ENCODE results near the gene AFDN.

AFDN gene

GRCh38 chr6:167937948-167938911 is 111.5 kb downstream of the AFDN start:
- TF ChIP-seq, protein P1, sequence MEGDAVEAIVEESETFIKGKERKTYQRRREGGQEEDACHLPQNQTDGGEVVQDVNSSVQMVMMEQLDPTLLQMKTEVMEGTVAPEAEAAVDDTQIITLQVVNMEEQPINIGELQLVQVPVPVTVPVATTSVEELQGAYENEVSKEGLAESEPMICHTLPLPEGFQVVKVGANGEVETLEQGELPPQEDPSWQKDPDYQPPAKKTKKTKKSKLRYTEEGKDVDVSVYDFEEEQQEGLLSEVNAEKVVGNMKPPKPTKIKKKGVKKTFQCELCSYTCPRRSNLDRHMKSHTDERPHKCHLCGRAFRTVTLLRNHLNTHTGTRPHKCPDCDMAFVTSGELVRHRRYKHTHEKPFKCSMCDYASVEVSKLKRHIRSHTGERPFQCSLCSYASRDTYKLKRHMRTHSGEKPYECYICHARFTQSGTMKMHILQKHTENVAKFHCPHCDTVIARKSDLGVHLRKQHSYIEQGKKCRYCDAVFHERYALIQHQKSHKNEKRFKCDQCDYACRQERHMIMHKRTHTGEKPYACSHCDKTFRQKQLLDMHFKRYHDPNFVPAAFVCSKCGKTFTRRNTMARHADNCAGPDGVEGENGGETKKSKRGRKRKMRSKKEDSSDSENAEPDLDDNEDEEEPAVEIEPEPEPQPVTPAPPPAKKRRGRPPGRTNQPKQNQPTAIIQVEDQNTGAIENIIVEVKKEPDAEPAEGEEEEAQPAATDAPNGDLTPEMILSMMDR (conservative IDR thresholded peaks at IDR 0.05; ENCODE audit: control insufficient read depth, insufficient read depth, low read depth, low read length), result no peak
- no peak overlapping the region for H3K4me3 ChIP-seq (ENCODE audit: control insufficient read depth, low read depth, low read length)
- DNase-seq (ENCODE audit: low read depth), result no peak

- TF ChIP-seq, protein P1 (conservative IDR thresholded peaks at IDR 0.05; ENCODE audit: control insufficient read depth, insufficient read depth, low read depth, low read length), result no peak
- H3K4me3 ChIP-seq (ENCODE audit: control insufficient read depth, low read depth, low read length), result no peak overlapping the region
- DNase-seq (ENCODE audit: low read depth), result no peak
These were observed 115.1 kb downstream of the AFDN start for GRCh38 chr6:167941822-167942221.

- H3K4me3 ChIP-seq (ENCODE audit: control insufficient read depth, low read depth, low read length), result no peak overlapping the region
- no peak for DNase-seq (ENCODE audit: low read depth)
- TF ChIP-seq, protein P1 (conservative IDR thresholded peaks at IDR 0.05; ENCODE audit: control insufficient read depth, insufficient read depth, low read depth, low read length), result no peak
These were observed 117.4 kb downstream of the AFDN start for GRCh38 chr6:167944130-167944529.

DNA sequence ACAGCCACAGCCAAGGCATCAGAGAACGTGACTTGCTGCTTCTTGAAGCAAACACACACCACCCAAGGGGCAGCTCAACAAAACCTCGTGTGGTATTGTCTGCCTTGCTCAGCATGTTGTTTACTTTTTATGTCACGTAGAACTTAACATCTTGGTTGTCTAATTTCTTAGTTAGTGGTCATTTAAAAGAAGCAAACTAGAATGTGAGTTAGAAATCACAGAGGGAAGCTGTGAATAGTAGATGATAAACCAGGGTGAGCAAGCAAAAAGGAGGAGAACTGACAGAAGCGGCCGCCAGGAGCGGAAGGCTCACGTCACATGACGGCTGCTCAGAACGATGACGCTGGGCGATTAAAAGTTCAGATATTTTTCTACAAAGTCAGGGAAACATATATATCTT is 119.3 kb downstream of the AFDN start:
- DNase-seq (ENCODE audit: low read depth), result no peak
- no peak overlapping the region for H3K4me3 ChIP-seq (ENCODE audit: control insufficient read depth, low read depth, low read length)
- TF ChIP-seq, protein P1 (conservative IDR thresholded peaks at IDR 0.05; ENCODE audit: control insufficient read depth, insufficient read depth, low read depth, low read length), result no peak

DNA sequence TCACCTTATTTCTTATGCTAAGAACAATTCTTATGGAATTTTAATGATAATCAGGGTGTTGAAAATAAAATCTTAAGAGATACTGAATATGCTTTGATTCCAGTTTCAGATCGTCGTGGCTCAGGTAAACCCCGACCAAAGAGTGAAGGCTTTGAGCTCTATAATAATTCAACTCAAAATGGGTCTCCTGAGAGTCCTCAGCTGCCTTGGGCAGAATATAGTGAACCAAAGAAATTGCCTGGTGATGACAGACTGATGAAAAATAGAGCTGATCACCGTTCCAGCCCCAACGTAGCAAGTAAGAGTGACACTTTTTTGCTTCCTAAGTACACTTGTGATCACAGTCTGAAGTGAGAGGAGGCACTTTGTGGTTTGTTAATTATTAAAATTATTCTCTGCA is 119.9 kb downstream of the AFDN start:
- TF ChIP-seq, protein P1 (conservative IDR thresholded peaks at IDR 0.05; ENCODE audit: control insufficient read depth, insufficient read depth, low read depth, low read length), result no peak
- DNase-seq (ENCODE audit: low read depth), result no peak
- no peak overlapping the region for H3K4me3 ChIP-seq (ENCODE audit: control insufficient read depth, low read depth, low read length)

GRCh38 chr6:167947716-167948115 is 121.0 kb downstream of the AFDN start:
- TF ChIP-seq, protein P1 (conservative IDR thresholded peaks at IDR 0.05; ENCODE audit: control insufficient read depth, insufficient read depth, low read depth, low read length), result no peak
- H3K4me3 ChIP-seq (ENCODE audit: control insufficient read depth, low read depth, low read length), result no peak overlapping the region
- DNase-seq (ENCODE audit: low read depth), result no peak

All from fibroblast of mammary gland (primary cell).